HG03342 (cell line): ENCODE data around the gene PHACTR3.

ENCODE experiments used
- ATAC-seq: cut with Tn5 transposase; IDR thresholded peaks from one replicate; pipeline ENCODE4 v1.9.1; 2021; ENCODE audit warnings: mild to moderate bottlenecking, moderate library complexity; ENCODE audit not compliant: unreplicated experiment

Gene PHACTR3

GRCh38 chr20:59786801-59787537 is 182.6 kb downstream of the PHACTR3 start:
- ATAC-seq = no peak

GRCh38 chr20:59787538-59787890 is 183.2 kb downstream of the PHACTR3 start:
- no peak for ATAC-seq

- ATAC-seq = no peak
Measured at GRCh38 chr20:59788196-59788735, 183.9 kb downstream of the PHACTR3 start.

- ATAC-seq = no peak
Measured at GRCh38 chr20:59788811-59789397, 184.6 kb downstream of the PHACTR3 start.

- no peak for ATAC-seq
Measured at GRCh38 chr20:59789686-59790085, 185.3 kb downstream of the PHACTR3 start.

GRCh38 chr20:59790346-59790745 is 186.0 kb downstream of the PHACTR3 start:
- no peak for ATAC-seq

- no peak for ATAC-seq
Measured at GRCh38 chr20:59792300-59792699, 188.0 kb downstream of the PHACTR3 start.

GRCh38 chr20:59794555-59794954 is 190.2 kb downstream of the PHACTR3 start:
- ATAC-seq = no peak

GRCh38 chr20:59800309-59800708 is 196.0 kb downstream of the PHACTR3 start:
- no peak for ATAC-seq

- ATAC-seq = no peak
Measured at GRCh38 chr20:59802018-59802417, 197.7 kb downstream of the PHACTR3 start.

- no peak for ATAC-seq
Measured at GRCh38 chr20:59802471-59803221, 198.3 kb downstream of the PHACTR3 start.

GRCh38 chr20:59804347-59804746 is 200.0 kb downstream of the PHACTR3 start:
- ATAC-seq = no peak

- no peak for ATAC-seq
Measured at GRCh38 chr20:59804871-59805665, 200.7 kb downstream of the PHACTR3 start.

GRCh38 chr20:59805786-59806577 is 201.6 kb downstream of the PHACTR3 start:
- no peak for ATAC-seq

GRCh38 chr20:59806578-59806975 is 202.2 kb downstream of the PHACTR3 start:
- ATAC-seq = no peak

- no peak for ATAC-seq
Measured at GRCh38 chr20:59807909-59808728, 203.8 kb downstream of the PHACTR3 start.

GRCh38 chr20:59808729-59809381 is 204.5 kb downstream of the PHACTR3 start:
- ATAC-seq = no peak

- ATAC-seq = no peak
Measured at GRCh38 chr20:59809630-59810448, 205.5 kb downstream of the PHACTR3 start.
